GM06990 (cell line): Measurements from ENCODE around the gene CS.
"Not testable (repeated sequence)": the region's sequence is repeated elsewhere in the genome, so short reads cannot be mapped to it uniquely, and the experiment has no call there.

ENCODE experiments used
- DNase-seq: peaks from one replicate; pipeline ENCODE4 v3.0.0-alpha.2; 2011; ENCODE audit not compliant: insufficient read length; ENCODE audit errors: extremely low read depth
- H3K27me3 ChIP-seq: replicated peaks from 2 replicates; pipeline ENCODE4 v1.6.0; 2011; ENCODE audit warnings: low read length; ENCODE audit not compliant: control insufficient read depth, insufficient read depth
- H3K36me3 ChIP-seq: 2 replicates; pipeline ENCODE4 v1.5.1; 2011; ENCODE audit warnings: low read length; ENCODE audit not compliant: control insufficient read depth, insufficient read depth
- H3K4me3 ChIP-seq: replicated peaks from 2 replicates; pipeline ENCODE4 v1.5.1; 2011; ENCODE audit warnings: low read depth, mild to moderate bottlenecking, control low read depth, low read length
- TF ChIP-seq, protein P1 (sequence below): IDR thresholded peaks from 2 replicates; pipeline ENCODE4 v1.5.1; 2011; ENCODE audit warnings: low read length, control low read depth, mild to moderate bottlenecking, inconsistent platforms; ENCODE audit not compliant: insufficient read depth, poor library complexity, severe bottlenecking

CS gene

DNA sequence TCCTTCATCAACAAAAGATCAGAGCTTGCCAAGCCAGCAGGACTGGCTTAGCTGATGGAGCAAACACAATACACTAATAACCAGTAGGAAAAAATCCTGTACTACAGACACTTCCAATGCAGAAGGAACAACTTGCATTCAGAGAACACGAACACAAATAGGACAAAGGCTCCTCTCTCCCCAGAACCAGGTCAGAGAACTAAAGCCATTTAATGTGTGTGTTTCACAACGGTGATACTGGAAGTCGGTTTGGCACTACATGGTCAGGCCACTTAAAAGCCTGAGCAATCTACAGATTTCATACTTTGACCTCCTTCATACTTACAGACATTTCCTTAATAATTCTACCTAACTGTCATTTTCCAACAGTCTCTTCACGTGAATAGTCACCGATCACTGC is 6.3 kb downstream of the CS start:
- no peak for DNase-seq
- TF ChIP-seq, protein P1, sequence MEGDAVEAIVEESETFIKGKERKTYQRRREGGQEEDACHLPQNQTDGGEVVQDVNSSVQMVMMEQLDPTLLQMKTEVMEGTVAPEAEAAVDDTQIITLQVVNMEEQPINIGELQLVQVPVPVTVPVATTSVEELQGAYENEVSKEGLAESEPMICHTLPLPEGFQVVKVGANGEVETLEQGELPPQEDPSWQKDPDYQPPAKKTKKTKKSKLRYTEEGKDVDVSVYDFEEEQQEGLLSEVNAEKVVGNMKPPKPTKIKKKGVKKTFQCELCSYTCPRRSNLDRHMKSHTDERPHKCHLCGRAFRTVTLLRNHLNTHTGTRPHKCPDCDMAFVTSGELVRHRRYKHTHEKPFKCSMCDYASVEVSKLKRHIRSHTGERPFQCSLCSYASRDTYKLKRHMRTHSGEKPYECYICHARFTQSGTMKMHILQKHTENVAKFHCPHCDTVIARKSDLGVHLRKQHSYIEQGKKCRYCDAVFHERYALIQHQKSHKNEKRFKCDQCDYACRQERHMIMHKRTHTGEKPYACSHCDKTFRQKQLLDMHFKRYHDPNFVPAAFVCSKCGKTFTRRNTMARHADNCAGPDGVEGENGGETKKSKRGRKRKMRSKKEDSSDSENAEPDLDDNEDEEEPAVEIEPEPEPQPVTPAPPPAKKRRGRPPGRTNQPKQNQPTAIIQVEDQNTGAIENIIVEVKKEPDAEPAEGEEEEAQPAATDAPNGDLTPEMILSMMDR = no peak
- Histone ChIP-seq H3K4me3 (no peak overlapping the region), H3K36me3 (peaks cover 5% of the 10 kb centered on the region), H3K27me3 (no peaks in the 10 kb centered on the region)

DNA sequence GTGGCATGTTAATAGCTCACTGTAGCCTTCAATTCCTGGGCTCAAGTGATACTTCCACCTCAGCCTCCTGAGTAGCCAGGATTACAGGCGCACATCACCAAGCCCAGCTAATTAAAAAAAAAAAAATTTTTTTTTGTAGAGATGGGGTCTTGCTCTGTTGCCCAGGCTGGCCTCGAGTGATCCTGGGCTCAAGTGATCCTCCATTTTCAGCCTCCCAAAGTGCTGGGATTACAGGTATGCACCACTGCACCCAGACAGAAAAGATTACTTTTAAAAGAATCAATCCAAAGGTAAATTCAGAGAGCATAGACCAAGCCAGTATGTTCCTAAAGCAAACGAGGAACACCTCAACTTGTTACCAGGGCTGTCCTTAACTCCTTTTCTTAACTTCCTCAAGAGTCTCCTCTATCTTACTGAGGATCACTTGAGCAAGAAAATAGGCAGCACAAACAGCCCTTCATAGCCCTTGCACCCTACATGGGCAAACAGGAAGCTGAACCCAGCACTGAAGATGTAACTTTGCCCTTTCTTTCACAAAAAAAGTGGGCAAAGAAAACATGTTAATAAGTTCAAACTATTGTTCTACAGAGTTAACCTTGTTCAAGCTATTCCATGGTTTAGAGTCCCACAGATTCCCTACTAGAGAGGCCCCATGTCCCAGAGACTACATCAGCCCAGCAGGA is 11.3 kb downstream of the CS start:
- Histone ChIP-seq H3K27me3 (no peaks in the 10 kb centered on the region), H3K4me3 (no peak overlapping the region), H3K36me3 (peaks cover 8% of the 10 kb centered on the region)
- TF ChIP-seq, protein P1 = no peak
- no peak for DNase-seq

DNA sequence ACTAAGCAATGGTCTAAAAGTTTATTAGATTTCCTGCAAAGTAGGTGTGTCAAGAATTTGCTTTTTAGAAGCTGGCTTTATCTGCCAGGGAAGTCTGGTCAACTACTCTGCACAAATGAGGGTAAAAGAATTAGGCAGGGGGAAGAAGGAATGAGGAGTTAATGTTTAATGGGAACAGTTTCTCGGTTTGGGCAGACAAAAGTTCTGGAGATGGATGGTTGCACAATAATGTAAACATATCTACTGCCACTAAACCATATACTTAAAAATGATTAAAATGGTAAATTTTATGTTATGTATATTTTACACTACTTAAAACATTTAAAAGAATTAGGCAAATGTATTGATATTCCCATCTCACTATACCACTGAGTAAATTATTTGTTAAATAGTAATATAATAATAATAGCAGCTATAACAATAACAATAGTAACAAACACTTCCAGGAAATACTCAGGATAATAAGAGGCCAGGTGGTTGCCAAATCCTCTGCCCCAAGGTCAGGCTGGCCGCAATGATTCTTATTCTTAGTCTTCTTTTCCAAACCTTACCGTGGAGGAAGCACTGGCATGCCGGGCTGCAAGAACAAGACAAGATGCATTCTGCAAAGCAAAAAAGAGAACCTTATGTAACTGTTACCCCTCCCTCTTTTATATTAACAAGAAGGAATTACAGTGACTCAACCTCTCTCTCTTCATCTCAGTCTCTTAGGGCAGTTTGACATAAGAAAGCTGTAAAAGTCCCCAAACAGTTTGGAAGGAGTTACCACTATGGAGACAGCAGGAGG is 13.9 kb downstream of the CS start:
- no peaks in the 10 kb centered on the region for H3K27me3 ChIP-seq
- no peak overlapping the region for H3K4me3 ChIP-seq
- TF ChIP-seq, protein P1 = no peak
- DNase-seq = no peak
- peaks cover 14% of the 10 kb centered on the region for H3K36me3 ChIP-seq

DNA sequence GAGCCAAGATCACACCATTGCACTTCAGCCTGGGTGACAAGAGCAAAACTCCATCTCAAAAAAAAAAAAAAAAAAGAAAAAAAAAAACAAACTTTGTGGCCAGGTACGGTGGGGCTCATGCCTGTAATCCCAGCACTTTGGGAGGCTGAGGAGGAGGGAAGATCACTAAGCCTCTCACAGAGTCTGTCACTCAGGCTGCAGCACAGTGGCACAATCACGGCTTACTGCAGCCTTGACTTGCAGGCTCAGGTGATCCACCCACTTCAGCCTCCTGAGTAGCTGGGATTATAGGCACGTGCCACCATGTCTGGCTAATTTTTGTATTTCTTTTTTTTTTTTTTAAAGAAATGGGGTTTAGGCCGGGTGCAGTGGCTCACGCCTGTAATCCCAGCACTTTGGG is 15.9 kb downstream of the CS start:
- peaks cover 13% of the 10 kb centered on the region for H3K36me3 ChIP-seq
- H3K4me3 ChIP-seq, DNase-seq, H3K27me3 ChIP-seq: not testable (repeated sequence)

DNA sequence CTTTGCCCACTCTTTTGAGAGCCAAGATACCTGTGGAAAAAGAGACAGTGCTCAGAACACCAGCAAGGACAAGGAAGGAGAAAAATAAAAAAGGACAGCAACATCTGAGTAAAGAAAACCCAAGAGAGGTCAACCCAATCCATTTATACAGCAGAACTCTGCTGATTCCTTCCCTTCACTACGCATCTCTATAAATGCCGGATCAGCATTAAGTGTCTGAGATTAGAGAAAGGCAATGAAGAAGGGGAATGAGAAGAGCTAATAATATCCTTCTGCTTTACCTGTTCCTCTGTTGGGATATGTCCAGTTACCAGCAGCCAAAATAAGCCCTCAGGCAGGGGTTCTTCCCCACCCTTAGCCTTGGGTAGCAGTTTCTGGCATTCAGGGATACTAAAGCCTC is 17.6 kb downstream of the CS start:
- peaks cover 16% of the 10 kb centered on the region for H3K36me3 ChIP-seq

DNA sequence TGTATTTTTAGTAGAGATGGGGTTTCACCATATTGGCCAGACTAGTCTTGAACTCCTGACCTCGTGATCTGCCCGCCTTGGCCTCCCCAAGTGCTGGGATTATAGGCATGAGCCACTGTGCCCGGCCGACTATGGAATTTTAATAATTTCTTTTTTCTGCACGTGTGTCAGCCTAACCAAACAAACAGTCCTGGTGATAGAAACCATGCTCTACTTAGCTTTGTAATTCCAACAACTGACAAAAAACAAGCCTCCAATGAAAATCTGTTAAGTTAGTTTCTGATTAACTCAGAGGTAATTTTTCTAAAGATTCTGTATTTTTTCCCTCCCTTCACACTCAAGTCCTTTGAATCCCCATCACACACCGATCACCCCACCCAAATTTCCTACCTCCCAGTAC is 18.1 kb downstream of the CS start:
- no peaks in the 10 kb centered on the region for H3K27me3 ChIP-seq
- no peak overlapping the region for H3K4me3 ChIP-seq
- TF ChIP-seq, protein P1 = no peak
- DNase-seq = no peak
- H3K36me3 ChIP-seq = peaks cover 16% of the 10 kb centered on the region

More for the DNA sequence above, 17.6 kb downstream of the CS start:
- Histone ChIP-seq H3K4me3 (no peak overlapping the region), H3K27me3 (no peaks in the 10 kb centered on the region)
- TF ChIP-seq, protein P1 = no peak
- no peak for DNase-seq
